ENCODE measurements around the gene FLNB.

The FLNB gene

DNA sequence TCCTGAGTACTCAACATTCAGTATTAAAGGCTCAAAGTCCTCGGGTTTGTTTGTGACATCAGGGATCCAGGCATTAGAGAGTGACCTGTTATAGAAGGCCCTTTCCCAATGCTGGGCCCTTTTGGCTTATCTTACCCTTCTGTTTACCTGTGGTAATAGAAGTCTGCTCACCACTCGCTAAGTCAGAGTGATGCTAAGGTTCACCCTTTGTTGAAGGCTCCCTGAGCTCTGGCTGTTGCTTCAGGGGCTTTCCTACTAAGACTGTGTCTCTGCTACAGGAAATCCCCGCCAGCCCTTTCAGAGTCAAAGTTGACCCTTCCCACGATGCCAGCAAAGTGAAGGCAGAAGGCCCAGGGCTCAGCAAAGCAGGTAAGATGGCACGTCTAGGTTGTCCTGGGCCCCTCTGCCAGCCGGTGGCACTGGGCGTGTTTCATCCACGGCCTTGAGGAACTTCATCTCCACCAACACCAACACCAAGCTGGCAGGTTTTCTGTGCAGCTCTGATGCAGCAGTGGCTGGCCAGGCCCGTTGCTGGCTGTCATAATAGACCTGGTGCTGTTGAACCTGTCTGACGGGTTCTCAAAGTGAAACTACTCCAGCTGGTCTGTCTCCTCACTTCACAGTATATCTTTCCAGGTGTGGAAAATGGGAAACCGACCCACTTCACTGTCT, 103.4 kb downstream of the FLNB start:
- H3K9me3 ChIP-seq, result no peaks in the 10 kb centered on the region
- no peak overlapping the region for H3K27ac ChIP-seq
- no peaks in the 10 kb centered on the region for H3K4me1 ChIP-seq (ENCODE audit: control insufficient read depth in 1 of 2, insufficient read depth in 1 of 2, low read depth in 1 of 2, low read length in 1 of 2)
- no peak overlapping the region for H3K4me3 ChIP-seq (ENCODE audit: low read depth in 1 of 2, low read length in 1 of 2)
- TF ChIP-seq, protein P1, sequence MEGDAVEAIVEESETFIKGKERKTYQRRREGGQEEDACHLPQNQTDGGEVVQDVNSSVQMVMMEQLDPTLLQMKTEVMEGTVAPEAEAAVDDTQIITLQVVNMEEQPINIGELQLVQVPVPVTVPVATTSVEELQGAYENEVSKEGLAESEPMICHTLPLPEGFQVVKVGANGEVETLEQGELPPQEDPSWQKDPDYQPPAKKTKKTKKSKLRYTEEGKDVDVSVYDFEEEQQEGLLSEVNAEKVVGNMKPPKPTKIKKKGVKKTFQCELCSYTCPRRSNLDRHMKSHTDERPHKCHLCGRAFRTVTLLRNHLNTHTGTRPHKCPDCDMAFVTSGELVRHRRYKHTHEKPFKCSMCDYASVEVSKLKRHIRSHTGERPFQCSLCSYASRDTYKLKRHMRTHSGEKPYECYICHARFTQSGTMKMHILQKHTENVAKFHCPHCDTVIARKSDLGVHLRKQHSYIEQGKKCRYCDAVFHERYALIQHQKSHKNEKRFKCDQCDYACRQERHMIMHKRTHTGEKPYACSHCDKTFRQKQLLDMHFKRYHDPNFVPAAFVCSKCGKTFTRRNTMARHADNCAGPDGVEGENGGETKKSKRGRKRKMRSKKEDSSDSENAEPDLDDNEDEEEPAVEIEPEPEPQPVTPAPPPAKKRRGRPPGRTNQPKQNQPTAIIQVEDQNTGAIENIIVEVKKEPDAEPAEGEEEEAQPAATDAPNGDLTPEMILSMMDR (IDR thresholded peaks at IDR 0.05), result no peak
- no peaks in the 10 kb centered on the region for H3K36me3 ChIP-seq
- H3K27me3 ChIP-seq, result no peaks in the 10 kb centered on the region

DNA sequence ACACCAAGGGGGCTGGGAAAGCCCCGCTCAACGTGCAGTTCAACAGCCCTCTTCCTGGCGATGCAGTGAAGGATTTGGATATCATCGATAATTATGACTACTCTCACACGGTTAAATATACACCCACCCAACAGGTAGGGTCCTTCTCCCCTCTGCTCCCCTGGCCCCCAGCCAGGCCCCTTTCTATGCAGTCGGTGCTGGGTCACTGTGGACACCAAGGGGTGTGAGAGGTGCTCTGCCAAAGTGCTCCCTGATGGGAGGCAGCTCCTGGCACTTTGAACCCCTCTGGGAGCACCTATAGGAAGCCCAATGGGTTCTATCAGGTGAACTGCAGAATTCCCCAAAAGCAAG, 103.9 kb downstream of the FLNB start:
- Histone ChIP-seq H3K36me3 (no peaks in the 10 kb centered on the region), H3K9me3 (no peaks in the 10 kb centered on the region), H3K4me3 (ENCODE audit: low read depth in 1 of 2, low read length in 1 of 2) (no peak overlapping the region), H3K4me1 (ENCODE audit: control insufficient read depth in 1 of 2, insufficient read depth in 1 of 2, low read depth in 1 of 2, low read length in 1 of 2) (no peaks in the 10 kb centered on the region), H3K27me3 (no peaks in the 10 kb centered on the region), H3K27ac (no peak overlapping the region)
- TF ChIP-seq, protein P1 (IDR thresholded peaks at IDR 0.05), result no peak

DNA sequence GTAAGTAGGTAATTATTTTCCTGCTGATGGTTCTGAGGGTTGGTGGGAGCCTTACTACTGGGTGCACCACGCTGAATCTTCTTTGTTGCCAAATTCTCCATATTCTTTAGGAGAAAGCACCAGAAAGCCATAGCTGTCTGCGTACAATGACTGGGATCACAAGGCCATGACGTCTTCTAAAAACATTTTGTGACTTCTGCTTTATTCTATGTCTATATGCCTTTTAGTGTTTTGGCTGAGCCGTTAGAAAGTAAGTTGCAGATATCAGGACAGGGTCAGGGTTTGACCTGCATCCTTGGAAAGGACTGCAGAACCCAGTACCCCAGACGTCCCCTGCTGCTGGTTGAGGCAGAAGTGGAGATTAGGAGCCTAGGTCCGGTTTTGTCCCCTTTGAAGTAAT, 107.0 kb downstream of the FLNB start:
- TF ChIP-seq, protein P1 (IDR thresholded peaks at IDR 0.05), result no peak
- no peaks in the 10 kb centered on the region for H3K36me3 ChIP-seq
- H3K27me3 ChIP-seq, result no peaks in the 10 kb centered on the region
- no peaks in the 10 kb centered on the region for H3K9me3 ChIP-seq
- peaks cover 3 to 5% of the 10 kb centered on the region in 2 experiments for H3K4me1 ChIP-seq (ENCODE audit: control insufficient read depth in 1 of 2, insufficient read depth in 1 of 2, low read depth in 1 of 2, low read length in 1 of 2)
- no peak overlapping the region for H3K27ac ChIP-seq
- no peak overlapping the region for H3K4me3 ChIP-seq (ENCODE audit: low read depth in 1 of 2, low read length in 1 of 2)

DNA sequence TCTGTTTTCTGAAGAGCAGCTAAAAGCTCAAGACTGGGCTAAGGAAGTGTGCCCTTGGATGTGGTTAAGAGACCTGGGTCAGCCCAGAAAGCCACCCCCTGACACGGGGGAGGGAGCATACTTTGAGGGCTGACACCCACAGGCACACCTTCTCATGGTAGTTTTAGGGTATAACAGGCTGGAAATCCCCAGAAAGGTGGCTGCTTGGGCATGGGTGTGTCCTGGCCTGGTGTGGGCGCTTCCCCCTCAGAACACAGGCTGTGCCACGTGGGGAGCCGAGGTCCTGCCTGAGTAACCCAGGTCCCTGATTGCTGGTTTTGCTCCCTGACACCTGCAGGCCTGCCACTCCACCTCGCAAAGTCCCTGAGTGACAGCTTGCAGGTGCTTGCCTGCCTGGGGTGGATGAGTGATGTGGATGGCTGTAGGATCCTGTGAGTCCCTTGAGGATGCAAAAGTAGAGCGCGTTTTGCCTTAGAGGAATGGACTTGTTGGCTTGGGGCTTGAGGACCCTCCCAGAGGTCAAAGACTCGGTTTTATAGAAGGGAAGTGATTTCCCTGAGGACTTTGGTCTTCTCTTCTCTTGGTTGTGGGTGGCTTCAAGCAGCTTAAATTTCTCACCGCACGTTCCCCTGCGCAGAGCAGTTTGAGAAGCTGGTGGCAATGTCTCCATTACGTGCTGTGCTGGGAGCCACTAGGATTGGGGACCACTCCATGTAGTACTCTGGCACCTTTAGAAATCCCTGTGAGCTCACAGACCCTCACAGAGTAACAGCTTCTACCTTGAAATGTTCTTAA, 108.1 kb downstream of the FLNB start:
- Histone ChIP-seq H3K36me3 (no peaks in the 10 kb centered on the region), H3K4me1 (ENCODE audit: control insufficient read depth in 1 of 2, insufficient read depth in 1 of 2, low read depth in 1 of 2, low read length in 1 of 2) (peaks cover 6 to 10% of the 10 kb centered on the region in 2 experiments), H3K4me3 (ENCODE audit: low read depth in 1 of 2, low read length in 1 of 2) (no peak overlapping the region), H3K27ac (no peak overlapping the region), H3K27me3 (no peaks in the 10 kb centered on the region), H3K9me3 (no peaks in the 10 kb centered on the region)
- TF ChIP-seq, protein P1 (IDR thresholded peaks at IDR 0.05), result no peak

DNA sequence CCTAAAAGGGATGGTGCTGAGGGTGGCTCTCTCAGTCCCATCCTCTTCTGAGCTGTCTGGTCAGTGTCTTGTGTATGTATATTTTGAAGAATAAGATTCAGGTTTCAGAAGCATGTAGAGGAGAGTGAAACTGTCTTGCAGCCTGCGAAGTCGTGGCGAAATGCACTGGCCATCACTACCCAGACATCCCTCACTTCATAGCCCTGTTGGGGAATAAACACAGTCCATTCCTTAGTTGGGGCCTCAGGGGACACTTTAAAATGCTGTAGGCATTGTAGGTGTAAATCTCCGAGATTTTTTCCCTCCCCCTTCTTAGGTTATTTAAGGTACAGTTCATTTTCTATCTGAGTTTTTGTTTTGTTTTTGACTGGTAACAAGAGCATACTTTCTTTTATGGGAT, 108.8 kb downstream of the FLNB start:
- no peaks in the 10 kb centered on the region for H3K9me3 ChIP-seq
- no peak overlapping the region for H3K4me3 ChIP-seq (ENCODE audit: low read depth in 1 of 2, low read length in 1 of 2)
- H3K4me1 ChIP-seq (ENCODE audit: control insufficient read depth in 1 of 2, insufficient read depth in 1 of 2, low read depth in 1 of 2, low read length in 1 of 2), result peaks cover 6 to 10% of the 10 kb centered on the region in 2 experiments
- TF ChIP-seq, protein P1 (IDR thresholded peaks at IDR 0.05), result no peak
- H3K27ac ChIP-seq, result no peak overlapping the region
- H3K36me3 ChIP-seq, result no peaks in the 10 kb centered on the region
- no peaks in the 10 kb centered on the region for H3K27me3 ChIP-seq
